Colon (tissue), 2 donors: ENCODE data around the gene SARDH.
"Not testable (repeated sequence)": the region's sequence is repeated elsewhere in the genome, so short reads cannot be mapped to it uniquely, and the experiment has no call there.

Source experiments
- FAIRE-seq: peaks from 2 replicates; lab custom pipeline; 2012; peaks lifted over from hg19 to GRCh38; lab: Jason Lieb, UNC
- donor health status: control.
- donor health status: control.

The SARDH gene

DNA sequence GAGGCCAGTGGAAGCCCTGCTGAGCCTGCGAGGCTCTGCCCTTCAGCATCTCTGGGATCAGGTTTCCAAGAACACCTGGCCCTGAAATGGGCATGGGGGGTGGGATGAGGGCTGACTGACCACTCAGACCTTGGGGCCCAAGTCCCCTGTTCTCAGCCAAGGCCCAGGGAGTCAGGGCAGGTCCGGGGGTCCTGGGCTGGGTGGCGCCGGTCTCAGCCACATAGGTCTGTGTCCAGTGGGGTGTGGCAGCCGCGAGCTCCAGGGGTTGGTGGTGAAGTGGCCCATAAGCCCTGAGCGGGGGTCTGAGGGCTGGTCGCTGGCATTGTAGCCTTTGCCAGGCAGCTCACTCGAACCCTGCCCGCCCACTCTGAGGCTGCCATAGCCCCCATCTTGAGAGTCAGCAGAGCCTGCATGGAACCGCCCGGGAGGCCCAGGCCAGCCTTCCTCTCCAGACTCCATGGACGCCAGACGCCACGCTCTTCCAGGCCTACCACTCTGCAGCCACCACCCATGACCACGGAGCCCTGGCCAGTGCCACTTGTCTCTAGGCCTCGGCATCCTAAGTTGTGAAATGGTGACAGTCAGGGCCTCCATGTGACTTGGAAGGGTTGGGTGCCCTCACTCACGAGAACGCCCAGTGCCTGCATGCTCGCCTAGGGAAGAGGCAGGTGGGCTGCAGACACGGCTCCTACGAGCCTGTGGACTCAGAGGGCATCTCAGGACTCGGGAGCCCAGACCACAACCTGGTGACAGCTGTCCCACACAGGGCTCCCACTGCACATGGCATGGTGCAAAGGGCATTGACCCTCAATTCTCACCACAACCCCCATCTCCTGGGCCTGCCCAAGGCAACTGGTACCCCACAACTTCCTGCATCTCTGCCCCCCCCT lies 108.7 kb downstream of the SARDH start:
- FAIRE-seq = no peak

- FAIRE-seq = no peak
Observed at GRCh38 chr9:133628766-133629165, 109.4 kb downstream of the SARDH start.

DNA sequence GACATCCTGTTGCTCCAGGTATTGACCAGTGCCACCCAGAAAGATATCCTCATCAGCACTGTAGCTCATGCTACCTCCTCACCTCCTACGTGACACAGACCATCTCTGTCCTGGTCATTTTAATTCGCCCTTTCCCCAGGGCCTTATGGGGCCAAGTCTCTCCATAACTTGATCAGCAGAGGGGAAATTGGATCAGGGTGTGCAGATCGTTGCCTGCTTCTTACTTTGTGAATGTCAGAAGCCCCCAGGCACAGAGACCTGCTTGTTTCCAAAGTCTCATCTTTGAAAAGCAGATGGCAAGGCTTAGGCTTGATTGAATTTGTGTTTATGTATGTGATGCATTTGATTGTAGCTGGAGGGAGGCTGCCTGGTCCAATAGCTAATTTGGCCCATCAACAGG lies 110.8 kb downstream of the SARDH start:
- no peak for FAIRE-seq

- FAIRE-seq = not testable (repeated sequence)
Observed at GRCh38 chr9:133626008-133626407, 112.1 kb downstream of the SARDH start.

- FAIRE-seq = no peak
Observed at GRCh38 chr9:133622555-133622954, 115.6 kb downstream of the SARDH start.

DNA sequence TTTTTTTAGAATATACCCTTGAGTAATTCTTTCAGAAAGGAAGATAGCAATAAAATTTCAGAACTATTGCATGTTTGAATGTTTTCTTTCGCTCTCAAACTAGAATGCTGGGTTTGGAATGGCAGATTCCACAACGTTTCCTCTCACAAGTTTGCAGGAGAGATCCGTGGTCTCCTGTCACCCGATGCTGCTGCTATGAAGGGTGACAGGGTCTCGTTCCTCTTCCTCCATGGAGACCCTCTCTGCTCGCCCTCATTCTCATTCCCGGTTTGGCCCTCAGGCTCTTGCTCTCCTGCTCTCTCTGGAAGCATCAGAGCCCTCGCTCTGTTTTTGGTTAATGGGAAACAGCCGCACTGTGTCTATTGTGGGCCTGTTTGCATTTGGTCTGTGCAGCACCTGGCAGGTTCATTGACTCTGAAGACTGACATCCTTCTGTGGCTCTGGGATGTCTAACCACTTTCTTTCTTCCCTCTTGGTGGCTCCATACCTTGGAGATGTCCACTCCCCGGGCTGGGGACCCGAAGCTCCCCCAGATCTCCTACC lies 116.4 kb downstream of the SARDH start:
- no peak for FAIRE-seq

GRCh38 chr9:133619791-133620190 lies 118.4 kb downstream of the SARDH start:
- FAIRE-seq = no peak

GRCh38 chr9:133618726-133619125 lies 119.4 kb downstream of the SARDH start:
- no peak for FAIRE-seq

DNA sequence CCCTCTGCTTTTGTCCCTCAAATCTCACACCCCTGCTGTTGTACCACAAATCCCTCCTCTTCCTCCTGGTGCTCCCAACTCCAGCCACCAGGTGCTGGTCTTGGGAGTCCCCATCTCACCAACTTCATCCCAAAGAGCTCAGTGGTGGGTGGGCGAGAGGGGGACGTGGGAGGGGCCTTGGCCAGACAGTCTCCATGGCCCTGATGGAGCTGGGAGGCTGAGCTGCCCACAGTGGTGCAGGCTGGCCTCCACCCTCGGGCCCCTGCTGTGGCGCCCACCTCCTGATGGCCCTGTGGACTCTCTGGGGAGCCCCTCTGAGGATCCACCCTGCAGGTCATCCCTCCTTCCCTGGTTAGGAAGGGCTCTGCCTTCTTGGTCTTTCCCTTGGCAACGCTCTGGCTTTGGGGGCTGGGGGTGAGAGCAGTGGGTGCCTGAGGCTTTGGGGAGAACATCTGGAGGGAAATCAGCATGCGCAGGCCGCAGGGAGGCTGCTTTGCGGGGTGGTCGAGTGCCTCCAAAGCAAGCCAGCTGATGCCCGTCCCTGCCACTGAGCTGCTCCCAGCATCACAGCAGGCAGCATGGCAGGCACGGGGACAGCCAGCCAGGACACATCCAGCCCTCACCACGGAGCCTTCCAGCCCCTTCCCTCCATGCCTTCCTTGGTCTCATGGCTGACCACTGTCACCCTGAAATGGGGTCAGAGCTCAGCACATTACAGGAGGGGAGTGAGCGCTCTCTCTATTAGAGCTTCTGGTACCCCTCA lies 121.3 kb downstream of the SARDH start:
- no peak for FAIRE-seq

DNA sequence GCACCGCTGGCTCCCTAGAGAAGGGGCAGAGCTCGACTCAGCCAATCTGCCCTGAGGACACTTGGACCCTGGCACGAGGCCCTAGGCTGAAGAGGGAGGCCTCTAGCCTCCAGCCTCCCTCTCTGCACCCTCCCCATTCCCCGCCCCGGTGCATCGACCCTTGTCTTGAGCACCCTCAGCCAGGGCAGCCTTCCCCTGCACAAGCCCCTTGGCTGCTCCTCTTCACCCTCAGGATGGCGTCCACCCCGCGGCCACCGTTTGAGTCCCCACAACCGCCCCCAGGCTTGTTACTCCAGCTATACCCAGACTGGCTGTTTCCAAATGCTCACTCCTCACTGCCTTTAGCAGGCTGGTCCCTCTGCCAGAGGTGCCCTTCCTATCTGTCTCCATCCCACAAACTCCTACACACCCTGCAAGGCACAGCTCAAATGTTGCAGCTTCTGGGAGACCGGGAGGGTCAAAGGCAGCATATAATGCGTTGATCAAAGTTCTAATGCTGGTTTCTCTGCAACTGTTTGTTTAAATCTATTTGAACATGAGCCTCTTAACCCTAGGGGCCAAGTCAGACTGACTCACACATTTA lies 122.5 kb downstream of the SARDH start:
- no peak for FAIRE-seq

DNA sequence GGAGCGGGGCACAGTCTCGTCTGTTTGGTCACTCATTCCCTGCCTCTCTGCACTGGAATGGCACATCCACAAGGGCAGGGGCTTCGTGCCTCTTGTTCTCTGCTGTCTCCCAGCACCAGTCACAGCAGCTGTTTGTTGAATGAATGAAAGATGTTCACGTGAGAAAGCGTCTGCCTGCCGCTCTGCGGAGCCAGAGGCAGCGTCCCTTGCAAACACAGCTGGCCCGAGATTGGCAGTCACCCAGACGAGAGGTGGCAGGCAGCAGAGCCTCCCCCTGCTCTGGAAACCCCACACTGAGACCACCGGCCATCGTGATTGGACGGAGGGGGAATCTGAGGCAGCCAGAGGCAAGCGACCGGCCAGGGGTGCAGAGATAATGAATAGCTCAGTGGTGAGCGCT lies 123.0 kb downstream of the SARDH start:
- FAIRE-seq = no peak

GRCh38 chr9:133614678-133615077 lies 123.5 kb downstream of the SARDH start:
- no peak for FAIRE-seq

DNA sequence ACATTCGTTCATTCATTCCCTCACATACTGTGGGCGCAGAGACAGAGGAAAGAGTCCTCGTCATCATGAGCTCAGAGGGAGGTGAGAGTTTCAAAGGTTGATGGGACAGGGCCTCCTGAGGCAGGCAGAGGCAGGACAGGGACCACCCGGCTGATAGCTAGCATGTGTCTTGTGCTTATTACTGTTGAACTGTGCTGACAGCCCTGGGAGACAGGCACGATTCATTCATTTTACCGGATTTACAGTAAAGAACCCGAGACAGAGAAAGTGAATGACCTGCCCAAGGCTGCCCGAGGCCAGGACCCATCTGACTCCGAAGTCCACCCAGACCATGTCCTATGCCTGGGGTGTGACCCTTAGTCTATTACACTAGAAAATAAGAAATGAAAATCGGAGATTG lies 124.1 kb downstream of the SARDH start:
- no peak for FAIRE-seq
